Ovary (tissue), 9 donors: ENCODE data around the gene DIPK1C. TPM values are rescaled to one million over a fixed set of nuclear protein-coding genes. Genes with fewer than 3 reads are reported as not detected.

Source experiments
- DNase-seq, 5 donors: peaks; one replicate each; pipeline ENCODE4 v3.0.0-alpha.2; 2019 to 2020
- H3K27ac ChIP-seq, 2 donors: fragments of 200-600 bp; one replicate each; pipeline versions ENCODE4 v1.5.1 to v1.8.0; 2019 to 2022
- H3K27me3 ChIP-seq: fragments of 200-600 bp; one replicate; pipeline ENCODE4 v1.8.0; 2022
- H3K36me3 ChIP-seq: fragments of 200-600 bp; sonication (generic); one replicate; pipeline ENCODE4 v1.5.1; 2019
- H3K4me1 ChIP-seq: one replicate; pipeline ENCODE4 v1.8.1; 2013; ENCODE audit warnings: mild to moderate bottlenecking, moderate library complexity; ENCODE audit not compliant: insufficient read depth
- H3K4me3 ChIP-seq: fragments of 200-600 bp; sonication (generic); one replicate; pipeline ENCODE4 v1.5.1; 2017
- H3K9me3 ChIP-seq, 2 donors: fragments of 200-600 bp in 1 of 2; sonication (generic) in 1 of 2; one replicate each; pipeline versions ENCODE4 v1.5.1 to v1.8.1; 2013 to 2019; ENCODE audit warnings: mild to moderate bottlenecking in 1 of 2, moderate library complexity in 1 of 2
- EP300 ChIP-seq: sonication (generic); formaldehyde crosslinking; IDR thresholded peaks from one replicate; pipeline ENCODE4 v1.6.1; 2017; ENCODE audit warnings: antibody characterized with exemption
- POLR2A ChIP-seq: fragments of 450-650 bp; IDR thresholded peaks from one replicate; pipeline ENCODE4 v1.6.1; 2017; ENCODE audit warnings: antibody characterized with exemption, mild to moderate bottlenecking, moderate library complexity
- WGBS, 3 donors: extraction: QIAGEN DNeasy Blood & Tissue Kit in 1 of 3; methylation state at CpG; one replicate each; pipeline versions ENCODE4 v1.1.5 to v1.1.7; 2013 to 2017; 5-methylcytosine and 5-hydroxymethylcytosine counted together
- intact Hi-C, 4 donors: fragments of 100-400 bp; cut with DNase I; formaldehyde crosslinking; loops; one replicate each; pipeline versions ENCODE4 v1.11.0 to v1.15.1; 2022 to 2023
- polyA plus RNA-seq, 2 donors: library from polyadenylated mRNA; stranded (reverse); fragments of 200-250 nt in 1 of 2; fragments of 350-450 nt in 1 of 2; fragmentation: Illumina TruSeq in 1 of 2; extraction: RNeasy Lipid Tissue Mini Kit (QIAGEN cat#74804) in 1 of 2; gene quantifications; one replicate each; pipeline ENCODE4 v1.2.3, GENCODE V29; 2013 to 2014
- total RNA-seq, 7 donors: library from RNA; depleted of rRNA in 2 of 7; stranded (reverse); fragments of >200 nt in 2 of 7; fragmentation: NEBNext Ultra II Directional in 3 of 7; extraction: Animal tissue kit (Norgen Biotek cat#: 25700) in 3 of 7; gene quantifications; one replicate each; pipeline versions ENCODE4 v1.1.0 to v1.2.4, GENCODE V29; 2016 to 2023
- TF ChIP-seq, protein P1 (sequence below), 3 donors: fragments of 450-650 bp in 2 of 3; fragments of 200-600 bp in 1 of 3; IDR thresholded peaks; one replicate each; pipeline versions ENCODE4 v1.5.1 to v1.8.0; 2016 to 2022; ENCODE audit warnings: antibody characterized with exemption in 3 of 3, mild to moderate bottlenecking in 1 of 3
- donor health status: DM: no; HTN: no; CAD: no; lungs with moderate emphysema.
- donor health status: DM: no; HTN: no; CAD: no.
- donor health status: Bipolar disorder and iron deficiency.
- donor health status: DM: yes; HTN: yes; CAD: no.
- donor health status: DM: no; HTN: no; CAD: no.
- donor health status: DM: yes; HTN: yes; CAD: no.

The DIPK1C gene
- total and polyA plus RNA-seq, 9 donors, result 0.04 to 0.17 (median 0.05) TPM; not detected in 6

DNA sequence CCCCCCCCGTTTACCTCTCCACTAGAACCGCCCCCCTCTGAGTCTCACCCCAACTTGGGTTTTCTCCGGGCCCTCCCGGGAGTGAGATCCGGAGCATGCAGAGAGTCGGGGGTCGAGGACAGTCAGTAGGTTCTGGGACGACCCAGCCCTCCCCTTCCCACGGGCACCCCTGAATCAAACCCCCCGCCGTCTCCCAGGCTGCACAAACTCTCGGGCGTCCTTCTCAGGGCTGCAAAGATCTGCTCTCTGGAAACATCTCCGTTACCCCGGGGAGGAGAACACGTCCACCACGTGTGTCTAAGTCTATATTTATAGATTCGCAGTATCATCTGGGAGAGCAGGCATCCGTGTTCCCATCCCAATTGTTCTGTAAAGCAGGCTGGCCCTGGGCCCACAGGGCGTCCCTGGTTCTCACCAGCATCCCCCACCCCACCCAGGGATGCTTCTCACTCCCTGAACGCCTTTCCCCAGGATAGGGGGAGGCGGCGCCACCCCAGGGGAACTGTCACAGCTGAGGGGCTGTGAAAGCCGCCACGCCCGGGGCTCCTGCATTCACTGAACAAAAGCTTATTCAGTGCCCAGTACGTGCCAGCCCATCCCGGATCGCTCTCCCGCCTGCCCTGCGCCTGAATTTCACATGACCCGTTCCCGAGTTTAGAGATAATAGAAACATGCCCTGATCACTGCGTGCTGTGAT, 765 bp upstream of the DIPK1C start:
- H3K4me3 ChIP-seq, result no peak overlapping the region
- TF ChIP-seq POLR2A (no peak), EP300 (no peak)
- TF ChIP-seq, protein P1, sequence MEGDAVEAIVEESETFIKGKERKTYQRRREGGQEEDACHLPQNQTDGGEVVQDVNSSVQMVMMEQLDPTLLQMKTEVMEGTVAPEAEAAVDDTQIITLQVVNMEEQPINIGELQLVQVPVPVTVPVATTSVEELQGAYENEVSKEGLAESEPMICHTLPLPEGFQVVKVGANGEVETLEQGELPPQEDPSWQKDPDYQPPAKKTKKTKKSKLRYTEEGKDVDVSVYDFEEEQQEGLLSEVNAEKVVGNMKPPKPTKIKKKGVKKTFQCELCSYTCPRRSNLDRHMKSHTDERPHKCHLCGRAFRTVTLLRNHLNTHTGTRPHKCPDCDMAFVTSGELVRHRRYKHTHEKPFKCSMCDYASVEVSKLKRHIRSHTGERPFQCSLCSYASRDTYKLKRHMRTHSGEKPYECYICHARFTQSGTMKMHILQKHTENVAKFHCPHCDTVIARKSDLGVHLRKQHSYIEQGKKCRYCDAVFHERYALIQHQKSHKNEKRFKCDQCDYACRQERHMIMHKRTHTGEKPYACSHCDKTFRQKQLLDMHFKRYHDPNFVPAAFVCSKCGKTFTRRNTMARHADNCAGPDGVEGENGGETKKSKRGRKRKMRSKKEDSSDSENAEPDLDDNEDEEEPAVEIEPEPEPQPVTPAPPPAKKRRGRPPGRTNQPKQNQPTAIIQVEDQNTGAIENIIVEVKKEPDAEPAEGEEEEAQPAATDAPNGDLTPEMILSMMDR (IDR thresholded peaks at IDR 0.05), result no peak

DNA sequence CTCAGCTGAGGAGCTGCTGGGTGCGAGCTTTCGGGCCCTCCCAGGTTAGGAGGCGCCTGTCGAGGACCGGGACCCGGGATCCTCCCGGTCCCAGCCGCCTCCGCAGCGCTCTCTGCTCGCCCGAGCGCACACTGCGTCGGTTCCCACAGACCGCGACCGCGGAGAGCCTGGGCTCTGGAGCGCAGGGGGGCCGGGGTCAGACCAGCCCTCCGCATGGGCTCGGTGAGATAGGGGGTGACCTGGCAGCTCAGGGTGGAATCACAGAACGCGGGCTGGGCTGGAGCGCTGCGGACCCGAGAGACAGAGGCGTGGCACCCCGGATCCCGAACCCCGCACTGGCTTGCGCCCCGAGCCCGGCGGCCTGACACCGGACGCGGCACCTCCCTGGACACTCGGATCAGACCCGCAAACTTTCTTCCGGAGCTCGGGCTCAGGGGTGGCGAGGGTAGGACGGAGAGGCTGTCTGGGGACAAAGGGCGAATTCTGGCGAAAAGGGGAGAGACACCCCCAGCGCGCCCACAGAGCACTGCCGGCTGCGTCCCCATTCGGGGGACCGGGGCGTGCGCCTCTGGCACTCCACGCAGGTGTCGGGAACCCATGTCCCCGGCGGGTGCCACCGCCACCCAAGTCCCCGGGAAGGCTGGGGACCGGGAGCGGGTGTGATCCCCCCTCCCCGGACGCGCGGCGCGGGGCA, 612 bp downstream of the DIPK1C start:
- Histone ChIP-seq H3K27me3 (no peaks in the 10 kb centered on the region), H3K4me1 (no peaks in the 10 kb centered on the region), H3K4me3 (no peak overlapping the region), H3K9me3 (no peaks in the 10 kb centered on the region), H3K27ac (no peak overlapping the region), H3K36me3 (no peaks in the 10 kb centered on the region)
- intact Hi-C loops, result no loop called here
- WGBS, 3 donors, result 0 to 1% (median 0%) methylated on average over 48 to 69 of the region's 69 CpGs
- DNase-seq, result no peak
- TF ChIP-seq, protein P1 (IDR thresholded peaks at IDR 0.05), result no peak
- no peak for TF ChIP-seq POLR2A
- no peak for TF ChIP-seq EP300

More for the DNA sequence above, 765 bp upstream of the DIPK1C start:
- intact Hi-C loops, result no loop called here
- DNase-seq, result no peak
- WGBS, 3 donors, result 14 to 31% (median 25%) methylated on average over 34 of the region's 34 CpGs
- H3K36me3 ChIP-seq, result no peaks in the 10 kb centered on the region
- H3K9me3 ChIP-seq, result no peaks in the 10 kb centered on the region
- no peaks in the 10 kb centered on the region for H3K4me1 ChIP-seq
- no peak overlapping the region for H3K27ac ChIP-seq
- no peaks in the 10 kb centered on the region for H3K27me3 ChIP-seq

DNA sequence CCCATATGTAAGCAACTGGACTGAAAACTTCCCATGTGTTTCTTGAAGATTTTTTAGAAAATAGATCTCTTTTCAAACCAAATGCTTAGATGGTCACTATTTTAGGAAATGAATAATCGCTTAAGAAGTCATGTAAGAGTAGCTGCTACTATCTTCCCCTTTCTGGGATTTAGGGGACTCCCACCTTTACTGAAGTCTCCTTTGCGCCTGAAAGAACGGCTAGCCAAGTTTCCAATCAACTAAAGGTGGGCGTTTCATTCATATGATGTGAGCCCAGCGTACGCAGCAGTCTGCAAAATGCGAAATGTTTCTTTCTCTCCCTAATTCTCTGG, 1.1 kb downstream of the DIPK1C start:
- no peaks in the 10 kb centered on the region for H3K36me3 ChIP-seq
- no peaks in the 10 kb centered on the region for H3K27me3 ChIP-seq
- H3K27ac ChIP-seq, result no peak overlapping the region
- 1 to 10% (median 10%) methylated on average over 7 of the region's 7 CpGs for WGBS, 3 donors
- no peaks in the 10 kb centered on the region for H3K9me3 ChIP-seq
- TF ChIP-seq POLR2A (no peak), EP300 (no peak)
- TF ChIP-seq, protein P1 (IDR thresholded peaks at IDR 0.05), result no peak
- intact Hi-C loops, result no loop called here
- no peak overlapping the region for H3K4me3 ChIP-seq
- H3K4me1 ChIP-seq, result no peaks in the 10 kb centered on the region
- DNase-seq, result no peak

DNA sequence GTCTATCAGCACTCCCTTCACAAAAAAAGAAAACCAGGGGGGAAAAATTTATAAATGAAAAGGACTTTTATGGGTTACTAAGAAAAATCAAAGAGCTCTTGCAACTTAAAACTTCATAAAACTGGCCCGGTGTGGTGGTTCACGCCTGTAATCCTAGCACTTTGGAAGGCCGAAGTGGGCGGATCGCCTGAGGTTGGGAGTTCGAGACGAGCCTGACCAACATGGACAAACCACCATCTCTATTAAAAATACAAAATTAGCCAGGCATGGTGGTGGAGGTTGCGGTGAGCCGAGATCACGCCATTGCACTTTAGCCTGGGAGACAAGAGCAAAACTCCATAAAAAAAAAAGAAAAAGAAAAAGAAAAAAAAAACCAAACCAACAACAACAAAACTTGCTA, 1.7 kb downstream of the DIPK1C start:
- 89 to 93% (median 93%) methylated on average over 10 of the region's 10 CpGs for WGBS, 3 donors
- intact Hi-C loops, result no loop called here
- no peaks in the 10 kb centered on the region for H3K9me3 ChIP-seq
- H3K27ac ChIP-seq, result no peak overlapping the region
- H3K4me3 ChIP-seq, result no peak overlapping the region
- no peaks in the 10 kb centered on the region for H3K27me3 ChIP-seq
- no peak for DNase-seq
- no peaks in the 10 kb centered on the region for H3K36me3 ChIP-seq
- H3K4me1 ChIP-seq, result no peaks in the 10 kb centered on the region
- TF ChIP-seq, protein P1 (IDR thresholded peaks at IDR 0.05), result no peak
- TF ChIP-seq EP300, result no peak
- TF ChIP-seq POLR2A, result no peak
